Measurements from ENCODE around the gene PEX6.
A peak's percentile ranks its signal among the peaks of the same experiment; 100 is the strongest.

Gene PEX6, protein sequence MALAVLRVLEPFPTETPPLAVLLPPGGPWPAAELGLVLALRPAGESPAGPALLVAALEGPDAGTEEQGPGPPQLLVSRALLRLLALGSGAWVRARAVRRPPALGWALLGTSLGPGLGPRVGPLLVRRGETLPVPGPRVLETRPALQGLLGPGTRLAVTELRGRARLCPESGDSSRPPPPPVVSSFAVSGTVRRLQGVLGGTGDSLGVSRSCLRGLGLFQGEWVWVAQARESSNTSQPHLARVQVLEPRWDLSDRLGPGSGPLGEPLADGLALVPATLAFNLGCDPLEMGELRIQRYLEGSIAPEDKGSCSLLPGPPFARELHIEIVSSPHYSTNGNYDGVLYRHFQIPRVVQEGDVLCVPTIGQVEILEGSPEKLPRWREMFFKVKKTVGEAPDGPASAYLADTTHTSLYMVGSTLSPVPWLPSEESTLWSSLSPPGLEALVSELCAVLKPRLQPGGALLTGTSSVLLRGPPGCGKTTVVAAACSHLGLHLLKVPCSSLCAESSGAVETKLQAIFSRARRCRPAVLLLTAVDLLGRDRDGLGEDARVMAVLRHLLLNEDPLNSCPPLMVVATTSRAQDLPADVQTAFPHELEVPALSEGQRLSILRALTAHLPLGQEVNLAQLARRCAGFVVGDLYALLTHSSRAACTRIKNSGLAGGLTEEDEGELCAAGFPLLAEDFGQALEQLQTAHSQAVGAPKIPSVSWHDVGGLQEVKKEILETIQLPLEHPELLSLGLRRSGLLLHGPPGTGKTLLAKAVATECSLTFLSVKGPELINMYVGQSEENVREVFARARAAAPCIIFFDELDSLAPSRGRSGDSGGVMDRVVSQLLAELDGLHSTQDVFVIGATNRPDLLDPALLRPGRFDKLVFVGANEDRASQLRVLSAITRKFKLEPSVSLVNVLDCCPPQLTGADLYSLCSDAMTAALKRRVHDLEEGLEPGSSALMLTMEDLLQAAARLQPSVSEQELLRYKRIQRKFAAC

DNA sequence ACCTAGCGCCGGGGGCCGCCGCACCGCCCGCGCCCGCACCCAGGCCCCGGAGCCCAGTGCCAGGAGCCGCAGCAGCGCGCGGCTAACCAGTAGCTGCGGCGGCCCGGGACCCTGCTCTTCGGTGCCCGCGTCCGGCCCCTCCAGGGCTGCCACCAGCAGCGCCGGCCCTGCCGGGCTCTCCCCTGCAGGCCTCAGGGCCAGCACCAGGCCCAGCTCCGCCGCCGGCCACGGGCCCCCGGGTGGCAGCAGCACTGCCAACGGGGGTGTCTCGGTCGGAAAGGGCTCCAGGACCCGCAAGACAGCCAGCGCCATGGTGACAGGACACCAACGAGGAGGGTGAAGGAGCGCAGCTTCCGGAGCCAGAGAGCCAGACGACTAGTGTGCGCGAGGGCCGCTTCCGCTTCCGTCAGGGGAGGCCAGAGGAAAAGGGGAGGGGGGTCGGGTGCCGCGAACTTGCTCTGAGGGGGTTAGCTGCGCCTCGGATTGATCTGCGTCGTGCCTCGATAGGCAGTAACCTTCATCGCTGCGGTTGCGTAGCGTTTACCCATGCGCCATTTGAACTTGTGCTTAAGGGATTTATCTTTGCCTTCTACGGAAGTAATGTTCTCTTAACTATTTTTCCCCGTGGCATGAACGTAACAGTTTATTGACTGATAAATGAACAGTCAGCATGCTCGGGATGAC lies at the start of gene PEX6:
PEX6 (minus strand) TSS at position 343 of the 684 bp plus-strand sequence; CDS start at position 312, 31 bp downstream.
- peak within 1 kb of the TSS; percentile 97 for H3K27ac Mint-ChIP-seq
- ATAC-seq: peak; percentile 91
- no peaks in the 10 kb centered on the region for H3K9me3 Mint-ChIP-seq
- peak; percentile 88 for DNase-seq
- peaks cover 16% of the 10 kb centered on the region for H3K36me3 Mint-ChIP-seq (ENCODE audit: low read depth)
- no peaks in the 10 kb centered on the region for H3K27me3 Mint-ChIP-seq
- H3K4me1 Mint-ChIP-seq: peaks cover 60% of the 10 kb centered on the region
- peak within 1 kb of the TSS; percentile 92 for H3K4me3 Mint-ChIP-seq

DNA sequence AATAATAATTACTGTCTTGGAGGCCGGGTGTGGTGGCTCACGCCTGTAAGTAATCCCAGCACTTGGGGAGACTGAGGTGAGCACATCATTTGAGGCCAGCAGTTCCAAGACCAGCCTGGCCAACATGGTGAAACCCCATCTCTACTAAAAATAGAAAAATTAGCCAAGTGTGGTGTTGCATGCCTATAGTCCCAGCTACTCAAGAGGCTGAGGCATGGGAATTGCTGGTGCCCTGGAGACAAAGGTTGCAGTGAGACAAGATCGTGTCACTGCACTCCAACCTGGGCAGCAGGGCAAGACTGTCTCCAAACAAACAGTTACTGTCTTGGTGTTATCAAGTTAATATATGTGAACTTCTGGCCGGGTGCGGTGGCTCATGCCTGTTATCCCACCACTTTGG lies 47.4 kb upstream of the PEX6 start:
- no peaks in the 10 kb centered on the region for H3K27me3 Mint-ChIP-seq
- no peak overlapping the region for H3K4me3 Mint-ChIP-seq
- H3K4me1 Mint-ChIP-seq: peaks cover 27% of the 10 kb centered on the region
- DNase-seq (no peak), ATAC-seq (no peak)
- peaks cover 43% of the 10 kb centered on the region for H3K36me3 Mint-ChIP-seq (ENCODE audit: low read depth)
- H3K27ac Mint-ChIP-seq: no peak overlapping the region
- H3K9me3 Mint-ChIP-seq: no peaks in the 10 kb centered on the region

DNA sequence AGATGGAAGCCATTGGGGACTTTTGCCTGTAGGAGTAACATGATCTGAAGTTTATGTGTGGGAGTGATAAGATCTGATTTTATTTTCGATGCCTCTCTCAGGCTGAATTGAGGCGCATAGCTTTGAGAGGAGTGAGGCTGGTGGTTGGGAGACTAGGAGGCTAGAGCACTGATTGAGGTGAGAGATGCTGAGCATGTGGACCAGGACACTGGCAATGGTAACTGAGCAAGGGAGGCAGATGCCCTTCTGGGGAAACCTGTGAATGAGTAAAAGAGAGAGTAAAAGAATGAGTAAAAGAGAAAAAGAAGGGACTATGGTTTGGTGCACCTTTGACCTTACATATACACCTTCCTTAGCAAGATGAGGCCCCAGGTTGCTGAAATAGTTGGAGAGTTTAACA lies 45.5 kb upstream of the PEX6 start:
- H3K36me3 Mint-ChIP-seq (ENCODE audit: low read depth): peaks cover 38% of the 10 kb centered on the region
- ATAC-seq (no peak), DNase-seq (no peak)
- H3K4me3 Mint-ChIP-seq: peak overlapping the region; percentile 7
- H3K27me3 Mint-ChIP-seq: no peaks in the 10 kb centered on the region
- H3K9me3 Mint-ChIP-seq: no peaks in the 10 kb centered on the region
- H3K27ac Mint-ChIP-seq: peak overlapping the region; percentile 74
- peaks cover 38% of the 10 kb centered on the region for H3K4me1 Mint-ChIP-seq

DNA sequence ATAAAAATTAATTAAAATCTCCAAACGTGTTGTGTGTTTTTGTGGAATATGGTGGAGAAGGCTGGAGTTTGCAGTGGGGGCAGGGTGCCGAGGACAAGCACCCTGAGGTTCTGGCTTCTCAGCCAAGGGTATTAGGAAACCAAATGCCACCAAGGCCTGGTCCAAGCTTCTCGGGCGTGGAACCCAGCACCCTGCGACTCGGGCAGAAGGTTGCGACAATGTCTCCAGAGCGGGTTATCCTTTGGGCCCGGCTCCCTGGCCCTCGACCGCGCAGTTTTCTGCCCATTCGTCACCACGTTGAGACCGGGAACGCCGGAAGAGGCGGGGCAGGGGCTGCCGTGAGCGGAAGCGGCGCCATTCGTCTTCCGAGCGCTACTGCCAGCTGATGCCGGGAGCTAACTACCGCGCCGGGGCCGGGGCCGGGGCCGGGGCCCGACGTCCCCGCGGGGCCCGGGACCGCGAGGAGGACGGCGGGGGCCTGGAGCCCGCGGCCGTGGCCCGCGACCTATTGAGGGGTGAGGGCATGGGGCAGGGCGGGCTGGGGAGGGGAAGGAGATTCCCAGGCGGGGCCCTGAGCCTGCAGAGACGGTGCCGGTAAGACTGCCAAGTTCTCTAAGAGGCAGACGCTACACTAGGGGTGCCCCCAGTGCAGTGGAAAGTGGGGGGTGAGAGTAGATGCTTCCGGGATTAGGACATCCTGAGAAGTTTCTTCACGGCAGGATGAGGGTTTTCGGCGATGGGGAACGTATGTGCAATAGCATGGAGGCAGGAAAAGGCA lies 42.5 kb upstream of the PEX6 start, which contains the start of gene RRP36:
RRP36 (plus strand) TSS at position 354 of the 778 bp plus-strand sequence; CDS start at position 386, 32 bp downstream.
- peaks cover 36% of the 10 kb centered on the region for H3K36me3 Mint-ChIP-seq (ENCODE audit: low read depth)
- peak; percentile 85 for ATAC-seq

DNA sequence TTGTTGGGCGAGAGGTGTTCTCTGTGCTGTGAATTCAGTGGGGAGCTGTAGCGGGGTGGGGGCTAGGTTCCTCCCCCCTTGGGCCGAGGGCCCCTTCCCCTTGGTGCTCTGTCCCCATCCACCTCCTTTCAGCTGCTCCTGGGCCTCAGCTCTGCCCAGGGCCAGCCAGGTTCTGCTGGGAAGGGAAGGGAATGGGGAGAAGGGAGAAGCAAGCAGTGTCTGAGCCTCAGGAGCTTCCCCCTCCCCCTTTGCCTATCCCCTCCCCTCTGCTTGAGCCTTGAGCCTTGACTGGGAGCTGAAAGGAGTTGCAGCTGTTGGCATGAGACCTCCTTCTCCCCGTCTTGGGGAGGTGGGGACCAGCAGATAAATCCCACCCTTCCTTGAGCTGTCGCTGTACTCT lies 41.9 kb upstream of the PEX6 start:
- ATAC-seq (no peak), DNase-seq (no peak)
- Mint-ChIP-seq H3K9me3 (no peaks in the 10 kb centered on the region), H3K4me1 (peaks cover 54% of the 10 kb centered on the region), H3K27ac (peak overlapping the region; percentile 94), H3K36me3 (ENCODE audit: low read depth) (peaks cover 33% of the 10 kb centered on the region), H3K27me3 (no peaks in the 10 kb centered on the region), H3K4me3 (peak overlapping the region; percentile 98)

More for the DNA sequence above, 42.5 kb upstream of the PEX6 start, which contains the start of gene RRP36:
- H3K27me3 Mint-ChIP-seq: no peaks in the 10 kb centered on the region
- peak; percentile 84 for DNase-seq
- H3K9me3 Mint-ChIP-seq: no peaks in the 10 kb centered on the region
- peak within 1 kb of the TSS; percentile 98 for H3K4me3 Mint-ChIP-seq
- peaks cover 49% of the 10 kb centered on the region for H3K4me1 Mint-ChIP-seq
- peak within 1 kb of the TSS; percentile 94 for H3K27ac Mint-ChIP-seq

DNA sequence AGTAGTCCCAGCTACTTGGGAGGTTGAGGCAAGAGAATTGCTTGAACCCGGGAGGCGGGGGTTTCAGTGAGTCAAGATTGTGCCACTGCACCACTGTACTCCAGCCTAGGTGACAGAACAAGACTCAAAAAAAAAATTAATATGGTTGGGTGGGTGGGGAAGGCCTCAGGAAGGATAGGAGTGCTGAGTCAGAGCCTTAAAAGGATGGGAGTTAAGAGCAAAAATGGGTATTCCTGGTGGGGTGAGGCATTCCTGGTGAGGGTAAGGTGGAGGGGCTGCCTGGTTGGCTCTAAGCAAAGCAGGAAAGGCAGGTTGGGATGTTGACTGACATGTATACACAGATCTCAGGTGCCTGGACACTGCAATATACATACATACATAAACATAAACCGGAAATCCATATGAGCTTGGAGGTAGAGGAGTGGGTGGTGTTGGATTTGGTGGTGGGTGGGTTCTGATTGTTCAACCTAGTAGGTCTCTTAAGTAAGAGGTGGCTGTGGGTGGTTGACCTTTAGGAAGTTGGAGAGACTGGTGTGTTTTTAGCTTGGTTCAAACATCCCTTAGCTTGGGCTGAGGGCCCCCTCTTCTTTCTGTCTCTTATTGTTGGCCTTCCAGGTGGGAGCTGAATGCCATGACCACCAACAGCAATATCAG lies 41.2 kb upstream of the PEX6 start:
- DNase-seq (no peak), ATAC-seq (no peak)
- peak overlapping the region; percentile 43 for H3K4me3 Mint-ChIP-seq
- H3K4me1 Mint-ChIP-seq: peaks cover 58% of the 10 kb centered on the region
- peak overlapping the region; percentile 61 for H3K27ac Mint-ChIP-seq
- H3K9me3 Mint-ChIP-seq: no peaks in the 10 kb centered on the region
- no peaks in the 10 kb centered on the region for H3K27me3 Mint-ChIP-seq
- H3K36me3 Mint-ChIP-seq (ENCODE audit: low read depth): peaks cover 33% of the 10 kb centered on the region

DNA sequence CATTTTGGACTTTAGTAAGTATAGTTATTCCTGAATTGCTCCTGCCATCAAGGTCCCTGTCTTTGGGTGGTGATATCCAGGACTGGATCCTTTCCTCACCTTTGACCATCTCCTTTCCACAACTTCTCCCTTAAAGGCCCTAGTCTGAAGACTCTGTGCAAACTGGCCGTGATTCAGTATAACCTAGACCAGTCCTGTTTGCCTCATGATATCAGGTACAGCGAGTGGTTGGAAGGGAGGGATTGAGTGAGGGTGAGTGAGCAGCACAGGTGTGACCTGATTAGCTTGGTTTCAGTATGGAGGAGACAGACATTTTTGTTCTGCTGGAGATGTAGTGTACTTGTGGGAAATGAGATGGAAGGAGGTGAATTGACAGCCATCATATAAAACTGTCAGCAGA lies 40.2 kb upstream of the PEX6 start:
- peaks cover 56% of the 10 kb centered on the region for H3K4me1 Mint-ChIP-seq
- DNase-seq (no peak), ATAC-seq (no peak)
- H3K27ac Mint-ChIP-seq: peak overlapping the region; percentile 14
- no peaks in the 10 kb centered on the region for H3K27me3 Mint-ChIP-seq
- H3K4me3 Mint-ChIP-seq: no peak overlapping the region
- H3K36me3 Mint-ChIP-seq (ENCODE audit: low read depth): peaks cover 23% of the 10 kb centered on the region
- H3K9me3 Mint-ChIP-seq: no peaks in the 10 kb centered on the region

DNA sequence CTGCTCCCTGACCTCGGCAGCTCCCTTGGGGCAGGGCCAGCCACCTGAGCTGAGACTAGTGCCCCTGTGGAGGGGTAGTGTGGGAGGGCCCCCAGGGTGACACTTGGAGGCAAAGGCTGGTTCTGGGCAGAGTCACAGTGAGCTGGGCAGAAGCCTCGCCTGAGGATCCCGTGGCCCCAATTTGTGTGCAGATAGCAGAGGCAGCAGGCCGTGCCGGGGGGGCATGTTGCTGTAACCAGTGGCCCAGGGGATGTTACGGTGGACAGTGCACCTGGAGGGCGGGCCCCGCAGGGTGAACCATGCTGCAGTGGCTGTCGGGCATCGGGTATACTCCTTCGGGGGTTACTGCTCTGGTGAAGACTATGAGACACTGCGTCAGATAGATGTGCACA lies 38.0 kb upstream of the PEX6 start:
- Mint-ChIP-seq H3K4me1 (peaks cover 61% of the 10 kb centered on the region), H3K4me3 (no peak overlapping the region), H3K36me3 (ENCODE audit: low read depth) (peaks cover 35% of the 10 kb centered on the region), H3K27ac (no peak overlapping the region), H3K27me3 (no peaks in the 10 kb centered on the region), H3K9me3 (no peaks in the 10 kb centered on the region)
- DNase-seq: no peak
- no peak for ATAC-seq

DNA sequence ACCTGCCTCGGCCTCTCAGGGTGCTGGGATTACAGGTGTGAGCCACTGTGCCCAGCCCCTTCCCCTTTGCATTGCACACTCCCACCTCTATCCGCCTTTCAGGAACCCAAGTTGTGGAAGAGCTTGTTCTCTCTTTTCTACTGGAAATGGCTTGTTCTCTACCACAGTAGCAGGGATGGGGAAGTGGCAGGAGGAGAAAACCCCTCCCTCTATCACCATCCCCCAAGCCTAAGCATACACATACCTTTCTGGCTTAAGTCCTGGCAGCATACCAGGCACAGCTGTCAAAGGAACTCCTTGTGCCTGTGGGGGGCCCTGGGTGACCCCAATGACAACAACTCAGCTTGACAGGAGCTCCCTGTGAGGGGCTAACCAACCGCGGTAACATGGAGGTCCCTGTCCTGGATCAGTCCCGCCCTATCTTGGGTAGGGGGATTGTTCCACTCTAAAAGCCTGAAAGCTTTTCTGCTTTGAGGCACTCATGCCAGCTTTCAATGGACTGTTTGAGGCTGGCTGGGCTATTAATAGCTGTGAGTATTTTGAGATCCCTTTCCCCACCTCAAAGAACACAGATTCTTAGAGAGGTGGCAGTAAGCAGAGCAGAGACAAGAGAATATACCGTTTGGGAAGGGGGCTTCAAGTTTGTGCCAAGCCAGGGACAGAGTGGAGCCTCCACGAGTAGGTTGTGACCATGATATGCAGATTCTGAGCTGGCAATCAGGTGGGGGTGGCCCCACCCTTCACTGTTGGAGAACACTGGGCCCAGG lies 37.4 kb upstream of the PEX6 start:
- Mint-ChIP-seq H3K27me3 (no peaks in the 10 kb centered on the region), H3K9me3 (no peaks in the 10 kb centered on the region), H3K36me3 (ENCODE audit: low read depth) (peaks cover 39% of the 10 kb centered on the region), H3K4me1 (peaks cover 63% of the 10 kb centered on the region), H3K4me3 (peak overlapping the region; percentile 33), H3K27ac (peak overlapping the region; percentile 55)
- DNase-seq (no peak), ATAC-seq (no peak)

DNA sequence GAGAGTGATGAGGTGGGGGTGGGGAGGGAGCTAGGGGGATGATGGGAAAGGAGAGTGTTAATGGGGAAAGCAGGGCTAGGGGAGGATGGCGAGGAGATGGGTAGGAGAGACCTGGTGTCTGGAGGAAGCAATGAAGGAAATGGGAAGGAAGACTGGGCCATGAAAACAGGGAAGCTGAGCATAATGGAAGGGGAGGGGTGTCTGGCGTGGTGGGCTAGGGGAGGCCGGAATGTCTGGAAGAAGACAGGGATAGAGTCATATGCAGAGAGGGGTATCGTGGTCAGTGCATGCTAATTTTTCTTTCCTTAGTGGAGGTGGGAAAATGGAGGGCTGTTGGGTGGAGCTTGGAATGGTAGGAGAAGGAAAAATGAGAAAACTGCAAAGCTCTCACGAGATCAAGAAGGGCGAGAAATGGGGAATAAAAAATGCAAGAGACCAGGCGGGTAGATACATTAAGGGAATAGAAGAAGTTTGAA lies 35.5 kb upstream of the PEX6 start:
- Mint-ChIP-seq H3K36me3 (ENCODE audit: low read depth) (peaks cover 40% of the 10 kb centered on the region), H3K27me3 (no peaks in the 10 kb centered on the region), H3K4me3 (peak overlapping the region; percentile 95), H3K4me1 (peaks cover 51% of the 10 kb centered on the region), H3K27ac (peak overlapping the region; percentile 82), H3K9me3 (no peaks in the 10 kb centered on the region)
- no peak for ATAC-seq
- no peak for DNase-seq

DNA sequence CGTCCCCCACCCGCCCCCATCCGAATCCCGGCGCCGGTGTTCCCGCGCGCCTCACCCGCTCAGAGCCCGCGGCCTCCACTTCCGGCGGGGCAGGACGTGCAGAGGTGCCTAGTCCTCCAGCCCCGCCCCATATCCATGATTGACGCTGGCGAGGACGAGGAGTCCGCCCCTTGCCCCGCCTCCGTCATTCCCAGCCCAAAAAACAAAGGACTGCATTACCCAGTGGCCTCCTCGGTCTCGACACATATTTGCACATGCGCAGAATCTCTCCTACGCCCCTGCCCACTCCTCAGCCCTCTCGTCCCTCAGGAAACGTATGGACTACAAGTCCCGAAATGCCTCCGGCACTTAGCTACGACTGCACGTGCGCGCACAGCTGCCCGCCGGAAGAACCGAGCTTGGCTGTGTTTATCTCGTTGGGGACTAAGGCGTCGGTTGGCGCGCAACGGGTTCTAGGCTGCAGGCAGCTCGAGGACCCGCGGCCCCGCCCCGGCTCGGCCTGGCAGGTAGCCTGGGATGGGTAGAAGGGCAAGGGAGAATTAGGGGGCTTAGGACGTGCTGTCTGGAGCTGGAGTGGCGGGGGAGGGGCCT lies 35.0 kb upstream of the PEX6 start, which contains the start of the genes KLHDC3 and MEA1:
KLHDC3 (plus strand) TSS at position 407 of the 591 bp plus-strand sequence. CDS start 2,944 bp downstream, outside the sequence.
MEA1 (minus strand) TSS at position 104 of the 591 bp plus-strand sequence. CDS start 133 bp downstream, outside the sequence.
- Mint-ChIP-seq H3K36me3 (ENCODE audit: low read depth) (peaks cover 37% of the 10 kb centered on the region), H3K4me1 (peaks cover 50% of the 10 kb centered on the region), H3K9me3 (no peaks in the 10 kb centered on the region), H3K27ac (peak within 1 kb of the TSS; percentile 82), H3K27me3 (no peaks in the 10 kb centered on the region), H3K4me3 (peak within 1 kb of the TSS; percentile 95)
- ATAC-seq: peak; percentile 91
- DNase-seq: peak; percentile 98

All from activated naive CD8-positive, alpha-beta T cell treated with anti-CD3 and anti-CD28 coated beads, Interleukin-2, amount 50 U/mL, for 24 hours (primary cell).